Endothelial cell (in vitro differentiated cells): ENCODE data around the gene SAMD4A. TPM values are rescaled to one million over a fixed set of nuclear protein-coding genes. Genes with fewer than 3 reads are reported as not detected.

Experiments
- DNase-seq: peaks from one replicate; pipeline ENCODE4 v3.0.0; 2021; ENCODE audit warnings: low spot score
- H3K27ac Mint-ChIP-seq: one replicate; pipeline ENCODE4 v1.8.0; 2021; ENCODE audit warnings: mixed read lengths, inconsistent platforms; ENCODE audit not compliant: unreplicated experiment
- H3K27me3 Mint-ChIP-seq: one replicate; pipeline ENCODE4 v1.8.0; 2021; ENCODE audit warnings: mild to moderate bottlenecking, moderate library complexity, mixed read lengths, inconsistent platforms; ENCODE audit not compliant: unreplicated experiment
- H3K36me3 Mint-ChIP-seq: one replicate; pipeline ENCODE4 v1.8.0; 2021; ENCODE audit warnings: mild to moderate bottlenecking, low read depth, mixed read lengths, inconsistent platforms; ENCODE audit not compliant: unreplicated experiment
- H3K4me1 Mint-ChIP-seq: one replicate; pipeline ENCODE4 v1.8.0; 2021; ENCODE audit warnings: mild to moderate bottlenecking, mixed read lengths, inconsistent platforms; ENCODE audit not compliant: unreplicated experiment
- H3K4me3 Mint-ChIP-seq: one replicate; pipeline ENCODE4 v1.8.0; 2021; ENCODE audit warnings: mild to moderate bottlenecking, mixed read lengths, inconsistent platforms; ENCODE audit not compliant: unreplicated experiment
- H3K9me3 Mint-ChIP-seq: one replicate; pipeline ENCODE4 v1.8.0; 2021; ENCODE audit warnings: mixed read lengths, inconsistent platforms; ENCODE audit not compliant: unreplicated experiment
- total RNA-seq: library from RNA; stranded (reverse); fragmentation: NEBNext Ultra II Directional; extraction: Animal tissue kit (Norgen Biotek cat#: 25700); gene quantifications from one replicate; pipeline ENCODE4 v1.2.1, GENCODE V29; 2021; ENCODE audit not compliant: unreplicated experiment
- TF ChIP-seq, protein P1 (sequence below): fragments of 200-600 bp; sonication (generic); IDR thresholded peaks from one replicate; pipeline ENCODE4 v1.5.0; 2021; ENCODE audit warnings: antibody characterized with exemption; ENCODE audit not compliant: unreplicated experiment

SAMD4A gene
- total RNA-seq, 1 donor from 2014 or later: 9.2 TPM

DNA sequence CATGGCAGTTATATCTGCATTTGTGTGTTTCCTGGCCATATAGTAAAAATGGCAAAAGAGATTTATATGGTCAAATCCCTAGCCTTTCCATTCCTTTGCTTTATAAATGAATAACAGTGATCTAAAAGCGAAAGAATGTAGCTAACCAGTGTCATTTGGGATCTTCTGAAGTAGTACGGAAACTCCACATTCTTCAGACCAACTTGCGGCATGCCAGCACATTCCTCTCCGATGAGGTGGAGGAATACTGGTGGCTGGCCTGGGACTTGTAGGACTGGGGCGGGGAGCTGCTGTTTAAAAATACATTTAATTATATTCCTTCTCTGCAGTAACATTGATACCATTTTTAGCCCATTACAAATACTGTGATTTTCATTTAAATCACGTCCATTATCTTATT lies 85.3 kb downstream of the SAMD4A start:
- Mint-ChIP-seq H3K27me3 (peaks cover 12% of the 10 kb centered on the region), H3K27ac (peak overlapping the region; percentile 87), H3K4me3 (no peak overlapping the region)

DNA sequence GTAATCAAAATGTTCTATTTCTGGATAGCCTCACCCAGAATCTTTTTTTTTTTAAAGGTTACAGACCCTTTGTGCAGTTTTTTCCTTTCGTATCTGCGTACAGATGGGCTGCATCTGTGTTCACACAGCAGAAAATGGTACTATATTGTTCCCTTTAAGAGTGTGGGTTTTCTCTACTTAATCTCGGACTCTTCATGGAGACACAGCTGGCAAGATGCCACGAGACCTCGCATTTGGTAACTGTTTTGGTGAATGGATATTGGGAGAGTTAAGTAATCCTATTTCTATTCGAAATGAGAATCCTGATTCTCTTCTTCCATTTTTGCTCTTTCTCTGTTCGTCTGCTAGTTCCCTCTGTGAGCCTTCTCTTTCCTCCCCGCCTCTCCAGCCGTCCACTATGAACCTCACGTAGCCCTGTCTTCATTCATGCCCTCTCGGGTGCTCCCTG lies 85.7 kb downstream of the SAMD4A start:
- no peaks in the 10 kb centered on the region for H3K9me3 Mint-ChIP-seq
- peaks cover 39% of the 10 kb centered on the region for H3K4me1 Mint-ChIP-seq
- no peak for DNase-seq
- H3K4me3 Mint-ChIP-seq: no peak overlapping the region
- peak overlapping the region; percentile 87 for H3K27ac Mint-ChIP-seq
- peaks cover 12% of the 10 kb centered on the region for H3K27me3 Mint-ChIP-seq
- TF ChIP-seq, protein P1, sequence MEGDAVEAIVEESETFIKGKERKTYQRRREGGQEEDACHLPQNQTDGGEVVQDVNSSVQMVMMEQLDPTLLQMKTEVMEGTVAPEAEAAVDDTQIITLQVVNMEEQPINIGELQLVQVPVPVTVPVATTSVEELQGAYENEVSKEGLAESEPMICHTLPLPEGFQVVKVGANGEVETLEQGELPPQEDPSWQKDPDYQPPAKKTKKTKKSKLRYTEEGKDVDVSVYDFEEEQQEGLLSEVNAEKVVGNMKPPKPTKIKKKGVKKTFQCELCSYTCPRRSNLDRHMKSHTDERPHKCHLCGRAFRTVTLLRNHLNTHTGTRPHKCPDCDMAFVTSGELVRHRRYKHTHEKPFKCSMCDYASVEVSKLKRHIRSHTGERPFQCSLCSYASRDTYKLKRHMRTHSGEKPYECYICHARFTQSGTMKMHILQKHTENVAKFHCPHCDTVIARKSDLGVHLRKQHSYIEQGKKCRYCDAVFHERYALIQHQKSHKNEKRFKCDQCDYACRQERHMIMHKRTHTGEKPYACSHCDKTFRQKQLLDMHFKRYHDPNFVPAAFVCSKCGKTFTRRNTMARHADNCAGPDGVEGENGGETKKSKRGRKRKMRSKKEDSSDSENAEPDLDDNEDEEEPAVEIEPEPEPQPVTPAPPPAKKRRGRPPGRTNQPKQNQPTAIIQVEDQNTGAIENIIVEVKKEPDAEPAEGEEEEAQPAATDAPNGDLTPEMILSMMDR: no peak
- no peaks in the 10 kb centered on the region for H3K36me3 Mint-ChIP-seq

More for the DNA sequence above, 85.3 kb downstream of the SAMD4A start:
- no peaks in the 10 kb centered on the region for H3K36me3 Mint-ChIP-seq
- TF ChIP-seq, protein P1: no peak
- H3K4me1 Mint-ChIP-seq: peaks cover 39% of the 10 kb centered on the region
- peak; percentile 53 for DNase-seq
- no peaks in the 10 kb centered on the region for H3K9me3 Mint-ChIP-seq

DNA sequence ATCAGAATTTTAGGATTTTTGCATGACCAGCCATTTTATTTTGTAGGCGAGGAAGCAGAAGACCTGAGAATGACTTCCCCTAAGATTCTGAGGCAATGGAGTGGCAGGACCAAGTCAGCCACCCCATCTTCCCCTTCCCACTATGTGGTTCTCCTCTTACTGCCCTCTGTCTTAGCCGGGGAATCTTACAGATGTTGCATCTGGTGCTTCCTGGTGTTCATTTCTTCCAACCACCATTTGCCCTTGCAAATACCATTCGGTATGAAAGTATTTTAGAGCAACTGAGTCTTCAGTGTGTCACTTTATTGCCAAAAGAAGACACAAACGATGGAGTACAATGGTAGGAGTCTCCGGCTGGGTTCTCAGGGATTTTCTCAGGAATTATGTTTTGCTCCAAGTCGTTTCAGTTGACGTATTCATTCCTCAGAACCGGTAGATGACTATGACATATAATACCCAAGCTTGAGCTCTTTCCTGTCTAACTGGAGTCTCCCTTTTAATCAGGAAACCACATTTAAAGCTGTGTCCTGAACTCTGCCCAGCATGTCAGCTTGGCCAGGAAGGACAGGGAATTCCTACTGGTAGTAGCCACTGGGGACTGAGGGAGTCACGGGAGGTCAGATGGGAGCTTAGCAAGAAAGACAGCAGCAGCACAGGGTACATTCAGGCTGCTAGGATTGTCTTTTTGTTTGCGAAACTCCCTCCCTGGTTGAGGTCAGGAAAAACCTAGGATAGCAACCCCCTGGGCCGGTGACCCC lies 87.0 kb downstream of the SAMD4A start:
- Mint-ChIP-seq H3K27me3 (peaks cover 12% of the 10 kb centered on the region), H3K4me1 (peaks cover 44% of the 10 kb centered on the region), H3K9me3 (no peaks in the 10 kb centered on the region), H3K36me3 (no peaks in the 10 kb centered on the region), H3K4me3 (peak overlapping the region; percentile 48), H3K27ac (peak overlapping the region; percentile 96)
- peak; percentile 48 for DNase-seq
- TF ChIP-seq, protein P1: no peak

DNA sequence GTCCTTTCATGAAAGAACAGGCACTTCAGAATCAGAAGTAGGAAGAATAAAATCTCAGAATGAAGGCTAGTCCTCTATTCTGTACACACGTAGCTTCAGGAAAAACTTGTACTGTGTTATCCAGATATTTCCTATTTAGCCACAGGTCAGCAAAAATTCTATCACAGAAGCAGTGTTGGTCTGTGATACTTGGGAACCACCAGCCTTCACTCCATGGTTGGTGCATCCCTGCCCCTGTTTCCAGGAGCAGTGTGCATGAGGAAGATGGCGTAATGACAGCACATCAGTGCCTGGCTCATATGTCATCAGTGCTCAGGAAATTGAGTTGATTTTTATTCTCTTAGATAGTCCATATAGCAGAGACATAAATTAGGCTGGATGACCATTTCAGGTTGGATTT lies 87.7 kb downstream of the SAMD4A start:
- Mint-ChIP-seq H3K9me3 (no peaks in the 10 kb centered on the region), H3K27me3 (peaks cover 12% of the 10 kb centered on the region), H3K36me3 (no peaks in the 10 kb centered on the region), H3K4me3 (no peak overlapping the region), H3K27ac (peak overlapping the region; percentile 96), H3K4me1 (peaks cover 51% of the 10 kb centered on the region)
- TF ChIP-seq, protein P1: no peak
- DNase-seq: no peak

DNA sequence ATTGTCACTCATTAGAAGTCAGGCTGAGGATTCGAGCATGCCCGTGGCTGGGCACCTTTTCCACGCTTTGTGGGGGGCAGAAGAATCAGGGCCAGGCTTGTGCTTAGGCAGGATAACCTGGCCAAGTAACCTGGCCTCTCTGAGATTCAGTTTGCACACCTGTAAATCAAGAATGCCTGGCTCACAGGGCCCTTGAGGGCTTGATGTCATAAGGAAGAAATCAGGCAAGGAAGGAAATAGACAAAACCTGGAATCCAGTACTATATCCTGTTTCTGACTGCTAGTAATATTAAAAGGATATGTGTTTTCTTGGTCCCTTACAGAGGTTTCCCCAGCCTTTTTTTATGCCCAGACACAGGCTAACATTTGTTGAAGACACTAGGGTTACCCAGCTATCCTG lies 91.9 kb downstream of the SAMD4A start:
- H3K4me1 Mint-ChIP-seq: peaks cover 29% of the 10 kb centered on the region
- DNase-seq: no peak
- H3K9me3 Mint-ChIP-seq: no peaks in the 10 kb centered on the region
- H3K27ac Mint-ChIP-seq: peak overlapping the region; percentile 77
- H3K36me3 Mint-ChIP-seq: no peaks in the 10 kb centered on the region
- peaks cover 1% of the 10 kb centered on the region for H3K27me3 Mint-ChIP-seq
- no peak overlapping the region for H3K4me3 Mint-ChIP-seq
- TF ChIP-seq, protein P1: no peak
